CD4-positive, alpha-beta T cell treated with Interleukin-10 for 1 hour (primary cell): Measurements from ENCODE around the gene SEC23IP.
"Not testable (repeated sequence)": the region's sequence is repeated elsewhere in the genome, so short reads cannot be mapped to it uniquely, and the experiment has no call there.

Experiments
- DNase-seq: peaks from one replicate; pipeline ENCODE4 v3.0.0-alpha.2; 2020

SEC23IP gene

DNA sequence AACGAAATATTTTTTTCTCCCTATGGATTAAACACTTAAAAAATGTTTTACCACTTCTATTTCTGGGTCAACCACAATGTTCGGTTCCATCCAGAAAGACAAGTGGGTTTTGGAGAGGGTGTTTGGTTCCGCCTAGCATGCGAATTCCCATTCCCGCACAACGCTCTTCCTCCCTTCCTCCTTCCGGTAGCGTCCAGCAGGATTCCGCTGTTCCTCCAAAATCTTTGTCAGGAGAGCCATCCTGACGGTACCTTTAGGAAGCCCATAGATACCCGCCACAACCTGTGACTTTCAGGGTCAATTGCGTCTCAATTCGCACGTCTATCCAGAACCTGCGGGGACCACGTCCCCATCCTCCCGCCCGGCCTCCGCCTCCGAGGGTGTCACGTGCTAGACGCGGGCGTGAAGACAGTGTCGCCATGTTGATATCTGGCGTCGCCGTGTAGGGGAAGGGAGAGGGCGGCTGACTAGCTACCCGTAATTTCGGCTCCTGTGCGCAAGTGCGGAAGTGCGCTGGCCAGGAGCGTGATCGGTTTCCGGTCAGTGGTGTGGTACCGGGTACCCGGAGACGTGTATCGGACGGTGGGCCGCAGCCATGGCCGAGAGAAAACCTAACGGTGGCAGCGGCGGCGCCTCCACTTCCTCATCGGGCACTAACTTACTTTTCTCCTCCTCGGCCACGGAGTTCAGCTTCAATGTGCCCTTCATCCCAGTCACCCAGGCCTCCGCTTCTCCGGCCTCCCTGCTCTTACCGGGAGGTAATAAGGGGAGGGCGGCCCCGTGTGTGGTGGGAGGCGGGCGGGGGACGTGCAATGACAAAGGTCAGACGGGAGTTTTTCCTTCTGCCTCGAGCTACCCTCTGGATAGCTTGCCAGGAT, at the start of gene SEC23IP:
SEC23IP (plus strand) TSS at position 543 of the 878 bp plus-strand sequence; CDS start at position 596, 53 bp downstream.
- peak; percentile 92 for DNase-seq

DNA sequence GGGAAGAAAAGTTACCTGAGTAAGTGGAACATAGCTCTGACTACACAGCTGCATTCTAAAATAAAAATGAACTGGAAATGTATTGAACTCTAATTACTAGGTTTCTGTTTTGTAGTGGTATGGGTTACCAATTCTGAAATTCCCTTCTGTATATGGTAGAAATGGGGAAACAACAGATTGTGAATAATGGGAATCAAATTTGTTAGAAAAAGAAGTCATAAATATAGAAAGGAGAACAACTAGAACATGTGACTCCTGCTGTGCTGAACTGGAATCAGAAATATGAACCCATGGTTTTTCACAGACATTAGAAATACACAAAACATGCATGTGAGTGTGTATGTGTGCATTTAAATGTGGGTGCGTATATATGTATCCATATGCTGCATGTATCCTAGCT, 46.9 kb upstream of the SEC23IP start:
- no peak for DNase-seq

DNA sequence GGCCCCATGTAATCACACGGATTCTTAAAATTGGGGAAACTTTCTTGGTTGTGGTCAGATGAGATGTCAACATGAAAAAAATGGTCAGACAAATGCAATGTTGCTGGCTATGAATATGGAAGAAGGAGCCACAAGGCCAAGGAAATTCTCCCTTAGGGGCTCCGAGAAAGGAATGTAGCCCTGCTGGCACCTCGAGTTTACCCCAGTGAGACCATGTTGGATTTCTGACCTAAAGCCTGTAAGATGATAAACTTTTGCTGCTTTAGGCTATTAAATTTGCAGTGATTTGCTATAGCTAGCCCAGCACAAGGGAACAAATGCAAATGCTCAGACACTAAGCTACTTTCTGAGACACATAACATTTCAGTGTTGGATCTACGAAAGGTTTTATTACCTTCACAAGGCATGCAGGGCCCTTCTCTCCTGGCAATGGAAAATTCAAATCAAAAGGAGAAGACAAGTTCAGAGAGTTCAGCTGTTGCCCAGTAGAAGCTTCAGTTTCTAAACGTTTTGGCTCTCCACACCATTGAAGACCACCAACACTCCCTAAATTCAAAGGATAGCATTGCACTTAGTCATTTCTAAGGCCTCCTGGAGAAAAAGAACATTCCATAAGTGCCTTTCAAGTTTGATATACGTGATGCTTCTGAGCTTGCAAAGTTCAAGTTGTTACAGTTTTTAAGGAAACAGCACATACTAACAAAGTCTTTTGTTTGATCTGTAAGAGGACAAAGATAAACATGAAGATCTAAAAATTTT, 43.3 kb upstream of the SEC23IP start:
- DNase-seq = no peak

- no peak for DNase-seq
These were observed 42.6 kb upstream of the SEC23IP start for GRCh38 chr10:119849944-119850343.

DNA sequence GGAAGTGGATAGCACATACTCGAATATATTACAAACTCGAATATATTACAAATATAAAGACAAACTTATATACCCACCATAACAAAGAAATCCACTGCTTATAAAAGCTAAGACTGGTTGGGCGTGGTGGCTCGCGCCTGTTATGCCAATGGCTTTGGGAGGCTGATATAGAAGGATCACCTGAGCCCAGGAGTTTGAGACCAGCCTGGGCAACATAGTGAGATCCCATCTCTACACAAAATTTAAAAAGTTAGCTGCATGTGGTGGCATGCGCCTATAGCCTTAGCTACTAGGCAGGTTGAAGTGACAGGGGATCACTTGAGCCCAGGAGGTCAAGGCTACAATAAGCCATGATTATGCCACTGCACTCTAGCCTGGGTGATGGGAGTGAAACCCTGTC, 40.3 kb upstream of the SEC23IP start:
- no peak for DNase-seq

- DNase-seq = no peak
These were observed 39.7 kb upstream of the SEC23IP start for GRCh38 chr10:119852822-119853221.

DNA sequence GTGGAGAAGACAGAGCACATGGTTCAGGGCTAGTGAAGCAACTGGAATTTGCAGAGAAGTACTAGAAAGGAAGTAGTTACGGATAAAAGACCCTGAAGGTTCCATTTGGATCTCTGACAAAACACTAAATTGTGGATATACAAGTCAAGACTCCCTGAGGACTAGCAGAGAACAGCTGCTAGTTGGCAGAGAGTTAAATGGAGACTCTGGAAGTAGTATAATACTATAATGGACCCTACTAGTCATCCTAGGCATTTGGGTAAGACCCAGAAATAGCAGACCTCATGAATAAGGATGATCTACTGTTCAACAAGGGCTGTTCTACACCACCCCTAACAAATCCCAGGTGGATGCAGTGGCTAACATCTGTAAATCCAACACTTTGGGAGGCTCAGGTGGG, 39.0 kb upstream of the SEC23IP start:
- no peak for DNase-seq

- no peak for DNase-seq
These were observed 34.5 kb upstream of the SEC23IP start for GRCh38 chr10:119858063-119858462.

GRCh38 chr10:119859420-119860258, 32.9 kb upstream of the SEC23IP start:
- DNase-seq = peak; percentile 62

- DNase-seq = no peak
These were observed 31.5 kb upstream of the SEC23IP start for GRCh38 chr10:119860866-119861607.

DNA sequence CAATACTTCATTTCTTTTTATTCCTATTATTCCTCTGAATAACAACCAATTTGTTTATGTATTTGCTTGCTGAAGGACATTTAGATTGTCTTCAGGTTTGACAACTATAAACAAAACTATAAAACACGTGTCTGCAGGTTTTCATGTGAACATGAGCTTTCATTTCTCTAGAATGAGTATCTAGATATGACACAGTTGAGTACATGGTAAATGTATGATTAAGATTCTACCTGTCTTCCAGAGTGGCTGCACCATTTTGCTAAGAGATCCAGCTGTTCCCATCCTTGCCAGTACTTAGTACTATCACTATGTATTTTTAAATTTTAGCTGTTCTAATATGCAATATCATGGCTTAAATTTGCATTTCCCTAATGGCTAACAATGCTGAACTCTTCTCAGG, 30.0 kb upstream of the SEC23IP start:
- DNase-seq = no peak

DNA sequence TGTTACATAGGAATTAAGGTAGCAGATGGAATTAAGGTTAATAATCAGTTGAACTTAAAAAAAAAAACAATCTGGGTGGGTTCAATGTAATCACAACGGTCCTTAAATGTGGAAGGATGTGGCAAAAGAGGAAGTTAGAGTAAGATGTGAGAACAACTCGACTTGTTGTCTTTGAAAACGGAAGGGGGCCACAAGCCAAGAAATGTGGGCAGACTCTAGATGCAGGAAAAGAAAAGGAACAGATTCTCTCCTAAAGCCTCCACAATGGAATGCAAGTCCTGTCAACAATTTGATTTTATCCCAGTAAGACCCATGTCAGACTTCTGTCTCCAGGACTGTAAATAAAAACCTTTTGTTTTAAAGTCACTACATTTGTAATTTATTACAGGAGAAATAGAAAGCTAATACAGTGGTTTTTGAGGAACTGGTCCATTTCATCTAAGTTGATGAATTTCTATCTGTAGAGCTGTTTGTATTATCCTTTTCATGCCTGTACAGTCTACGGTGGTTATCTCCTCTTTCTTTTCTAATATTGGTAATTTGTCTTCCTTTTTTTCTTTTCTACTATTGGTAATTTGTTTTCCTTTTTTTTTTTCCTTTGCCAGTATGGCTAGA, 28.5 kb upstream of the SEC23IP start:
- DNase-seq = no peak

- no peak for DNase-seq
These were observed 26.8 kb upstream of the SEC23IP start for GRCh38 chr10:119865699-119866240.

- no peak for DNase-seq
These were observed 25.2 kb upstream of the SEC23IP start for GRCh38 chr10:119867317-119867716.

DNA sequence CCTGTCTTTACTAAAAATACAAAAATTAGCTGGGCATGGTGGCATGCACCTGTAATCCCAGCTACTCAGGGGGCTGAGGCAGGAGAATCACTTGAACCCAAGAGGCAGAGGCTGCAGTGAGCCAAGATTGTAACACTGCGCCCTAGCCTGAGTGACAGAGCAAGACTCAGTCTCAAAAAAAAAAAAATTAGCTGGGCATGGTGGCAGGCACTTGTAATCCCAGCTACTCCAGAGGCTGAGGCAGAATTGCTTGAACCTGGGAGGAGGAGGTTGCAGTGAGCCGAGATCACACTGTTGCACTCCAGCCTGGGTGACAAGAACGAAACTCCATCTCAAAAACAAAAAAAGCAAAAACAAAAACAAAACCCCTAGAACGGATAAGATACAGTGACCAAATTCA, 23.1 kb upstream of the SEC23IP start:
- not testable (repeated sequence) for DNase-seq

DNA sequence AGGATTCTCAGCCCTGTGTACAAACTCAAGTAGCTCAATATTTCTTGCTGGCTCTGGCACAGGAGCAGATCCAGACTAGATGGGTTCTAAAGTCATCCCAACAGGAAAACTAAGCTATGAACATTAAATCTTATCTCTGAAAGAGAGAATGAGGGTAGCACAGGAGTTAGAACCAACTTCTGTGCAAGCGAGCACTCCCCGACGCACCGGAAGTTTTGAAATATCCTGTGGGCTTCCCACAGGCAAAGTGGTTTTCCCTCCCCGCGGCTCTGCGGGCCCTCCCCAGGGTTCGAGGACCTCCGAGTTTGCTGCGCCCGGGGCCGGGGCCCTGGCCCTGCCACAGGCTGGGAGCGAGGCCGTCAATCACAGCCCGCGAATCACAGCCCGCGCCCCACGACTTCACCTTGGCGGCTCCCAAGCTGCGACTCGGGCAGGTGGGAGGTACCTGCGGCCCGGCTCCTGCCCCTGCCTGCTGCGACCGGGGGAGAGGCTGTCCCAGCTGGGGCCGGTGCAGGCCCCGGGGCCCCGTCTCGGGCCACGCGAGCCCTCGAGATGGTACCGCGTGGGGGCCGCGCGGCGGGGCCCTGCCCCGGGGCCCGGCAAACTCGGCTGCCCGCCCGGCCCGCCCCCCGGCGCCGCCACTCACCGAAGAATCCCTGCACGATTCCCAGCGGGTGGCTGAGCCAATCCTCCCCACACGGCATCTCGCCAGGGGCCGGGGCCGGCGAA, 20.5 kb upstream of the SEC23IP start:
- DNase-seq = peak; percentile 60

- DNase-seq = no peak
These were observed 20.0 kb upstream of the SEC23IP start, which contains the start of gene MCMBP for GRCh38 chr10:119872610-119872859. Gene MCMBP, minus strand, starts transcription at chr10:119872843. Its CDS starts 259 bp downstream, at chr10:119872584.

DNA sequence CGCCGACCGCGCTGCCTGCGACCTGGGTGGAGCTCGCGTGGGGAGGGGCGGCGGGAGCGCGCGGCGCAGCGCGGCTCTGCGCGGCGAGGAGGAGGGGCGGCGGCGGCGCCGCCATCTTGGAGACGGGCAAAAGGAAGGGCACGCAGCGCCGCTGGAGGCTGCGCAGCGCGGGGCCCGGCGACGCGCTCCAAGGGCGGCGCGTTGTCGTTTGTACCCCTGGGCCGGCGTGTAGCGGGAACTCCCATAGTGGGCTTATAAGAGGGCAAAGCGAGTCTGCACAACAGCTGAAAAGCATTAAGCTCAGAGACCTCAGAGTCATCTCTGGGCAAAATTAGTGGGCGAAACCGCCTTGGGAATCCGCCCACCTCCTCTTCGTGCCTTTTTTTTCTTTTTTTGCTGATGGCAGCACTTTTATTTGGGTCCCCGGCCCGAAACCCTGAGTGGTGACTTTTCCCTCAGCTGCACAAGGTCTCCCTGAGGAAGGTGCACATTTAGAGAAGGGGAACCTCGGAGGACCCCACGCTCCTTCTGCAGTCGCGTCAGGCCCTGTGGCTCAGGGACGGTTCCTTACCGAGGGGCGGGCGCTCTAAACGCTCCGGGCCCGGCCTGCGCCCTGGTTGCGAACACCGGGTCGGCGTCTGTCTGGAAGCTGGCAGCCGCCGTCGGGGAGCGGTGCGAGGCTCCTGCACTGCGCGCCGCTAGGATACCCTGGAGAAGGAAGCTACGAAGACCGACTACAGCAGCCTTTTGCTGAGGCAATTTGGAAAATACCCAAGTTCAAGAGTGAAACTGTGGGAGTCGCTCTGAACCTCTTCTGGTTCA, 19.5 kb upstream of the SEC23IP start:
- DNase-seq = peak; percentile 91

GRCh38 chr10:119878524-119878923, 14.0 kb upstream of the SEC23IP start:
- no peak for DNase-seq
